HL-60 (cell line): ENCODE results near the gene HOXC4.

Experiments
- GABPA ChIP-seq: IDR thresholded peaks from 2 replicates; pipeline ENCODE4 v1.6.1; 2012; ENCODE audit warnings: low read depth
- TF ChIP-seq, protein P1 (sequence below): IDR thresholded peaks from one replicate; pipeline ENCODE4 v1.5.1; 2011; ENCODE audit warnings: low read length, control low read depth, inconsistent platforms; ENCODE audit not compliant: insufficient read depth
- TF ChIP-seq, protein P2 (sequence below): IDR thresholded peaks from 2 replicates; pipeline ENCODE4 v1.6.1; 2012; ENCODE audit warnings: low read depth; ENCODE audit not compliant: insufficient replicate concordance

DNA sequence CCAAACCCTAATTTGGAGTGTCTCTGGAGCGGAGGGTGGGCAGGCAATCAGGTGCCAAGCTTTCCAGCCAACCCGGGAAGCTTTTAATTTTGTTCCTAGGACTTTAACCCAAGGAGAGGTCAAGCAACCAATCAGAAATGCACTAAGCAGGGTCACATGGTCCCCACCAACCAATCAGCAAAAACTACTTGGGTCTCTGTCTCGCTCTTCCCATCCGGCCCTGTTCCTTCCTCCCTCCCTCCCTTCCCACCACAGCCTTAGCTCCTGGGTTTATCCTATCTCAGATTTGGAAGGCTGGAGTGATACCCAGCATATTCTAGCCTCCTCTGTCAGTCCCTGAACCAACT, 13.5 kb upstream of the HOXC4 start:
- TF ChIP-seq, protein P1, sequence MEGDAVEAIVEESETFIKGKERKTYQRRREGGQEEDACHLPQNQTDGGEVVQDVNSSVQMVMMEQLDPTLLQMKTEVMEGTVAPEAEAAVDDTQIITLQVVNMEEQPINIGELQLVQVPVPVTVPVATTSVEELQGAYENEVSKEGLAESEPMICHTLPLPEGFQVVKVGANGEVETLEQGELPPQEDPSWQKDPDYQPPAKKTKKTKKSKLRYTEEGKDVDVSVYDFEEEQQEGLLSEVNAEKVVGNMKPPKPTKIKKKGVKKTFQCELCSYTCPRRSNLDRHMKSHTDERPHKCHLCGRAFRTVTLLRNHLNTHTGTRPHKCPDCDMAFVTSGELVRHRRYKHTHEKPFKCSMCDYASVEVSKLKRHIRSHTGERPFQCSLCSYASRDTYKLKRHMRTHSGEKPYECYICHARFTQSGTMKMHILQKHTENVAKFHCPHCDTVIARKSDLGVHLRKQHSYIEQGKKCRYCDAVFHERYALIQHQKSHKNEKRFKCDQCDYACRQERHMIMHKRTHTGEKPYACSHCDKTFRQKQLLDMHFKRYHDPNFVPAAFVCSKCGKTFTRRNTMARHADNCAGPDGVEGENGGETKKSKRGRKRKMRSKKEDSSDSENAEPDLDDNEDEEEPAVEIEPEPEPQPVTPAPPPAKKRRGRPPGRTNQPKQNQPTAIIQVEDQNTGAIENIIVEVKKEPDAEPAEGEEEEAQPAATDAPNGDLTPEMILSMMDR = no peak
- no peak for TF ChIP-seq GABPA
- TF ChIP-seq, protein P2, sequence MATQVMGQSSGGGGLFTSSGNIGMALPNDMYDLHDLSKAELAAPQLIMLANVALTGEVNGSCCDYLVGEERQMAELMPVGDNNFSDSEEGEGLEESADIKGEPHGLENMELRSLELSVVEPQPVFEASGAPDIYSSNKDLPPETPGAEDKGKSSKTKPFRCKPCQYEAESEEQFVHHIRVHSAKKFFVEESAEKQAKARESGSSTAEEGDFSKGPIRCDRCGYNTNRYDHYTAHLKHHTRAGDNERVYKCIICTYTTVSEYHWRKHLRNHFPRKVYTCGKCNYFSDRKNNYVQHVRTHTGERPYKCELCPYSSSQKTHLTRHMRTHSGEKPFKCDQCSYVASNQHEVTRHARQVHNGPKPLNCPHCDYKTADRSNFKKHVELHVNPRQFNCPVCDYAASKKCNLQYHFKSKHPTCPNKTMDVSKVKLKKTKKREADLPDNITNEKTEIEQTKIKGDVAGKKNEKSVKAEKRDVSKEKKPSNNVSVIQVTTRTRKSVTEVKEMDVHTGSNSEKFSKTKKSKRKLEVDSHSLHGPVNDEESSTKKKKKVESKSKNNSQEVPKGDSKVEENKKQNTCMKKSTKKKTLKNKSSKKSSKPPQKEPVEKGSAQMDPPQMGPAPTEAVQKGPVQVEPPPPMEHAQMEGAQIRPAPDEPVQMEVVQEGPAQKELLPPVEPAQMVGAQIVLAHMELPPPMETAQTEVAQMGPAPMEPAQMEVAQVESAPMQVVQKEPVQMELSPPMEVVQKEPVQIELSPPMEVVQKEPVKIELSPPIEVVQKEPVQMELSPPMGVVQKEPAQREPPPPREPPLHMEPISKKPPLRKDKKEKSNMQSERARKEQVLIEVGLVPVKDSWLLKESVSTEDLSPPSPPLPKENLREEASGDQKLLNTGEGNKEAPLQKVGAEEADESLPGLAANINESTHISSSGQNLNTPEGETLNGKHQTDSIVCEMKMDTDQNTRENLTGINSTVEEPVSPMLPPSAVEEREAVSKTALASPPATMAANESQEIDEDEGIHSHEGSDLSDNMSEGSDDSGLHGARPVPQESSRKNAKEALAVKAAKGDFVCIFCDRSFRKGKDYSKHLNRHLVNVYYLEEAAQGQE = no peak
